Stimulated activated CD4-positive, alpha-beta T cell treated with anti-CD3 and anti-CD28 coated beads, Interleukin-2, amount 100 ng/mL, for 24 hours (primary cell): Measurements from ENCODE around the gene ACTR6.

Source experiments
- DNase-seq, 2 donors: peaks; one replicate each; pipeline ENCODE4 v3.0.0-alpha.2; 2020

The ACTR6 gene

GRCh38 chr12:100268835-100269564 lies 68.4 kb downstream of the ACTR6 start:
- no peak for DNase-seq

GRCh38 chr12:100273782-100274181 lies 73.2 kb downstream of the ACTR6 start:
- DNase-seq = no peak
